NT2/D1 (cell line): Measurements from ENCODE around the gene RUSC2.

ENCODE experiments used
- SUZ12 ChIP-seq: IDR thresholded peaks from 2 replicates; pipeline ENCODE4 v1.6.1; 2011; ENCODE audit not compliant: insufficient read length, insufficient read depth; ENCODE audit errors: extremely low read depth
- ZNF274 ChIP-seq: IDR thresholded peaks from 2 replicates; pipeline ENCODE4 v1.6.1; 2011; ENCODE audit warnings: mild to moderate bottlenecking, low read depth, low read length

- TF ChIP-seq SUZ12 (no peak), ZNF274 (no peak)
Observed at GRCh38 chr9:35500130-35500748, 10.3 kb downstream of the RUSC2 start.
